ENCODE data around the gene SYCE1L.
"Not testable (repeated sequence)": the region's sequence is repeated elsewhere in the genome, so short reads cannot be mapped to it uniquely, and the experiment has no call there.

SYCE1L gene

GRCh38 chr16:77197747-77198146, 1.5 kb upstream of the SYCE1L start:
- DNase-seq (ENCODE audit: low spot score): no peak
- no peak for FAIRE-seq

GRCh38 chr16:77206533-77206932, 7.3 kb downstream of the SYCE1L start:
- FAIRE-seq: no peak
- DNase-seq (ENCODE audit: low spot score): no peak

DNA sequence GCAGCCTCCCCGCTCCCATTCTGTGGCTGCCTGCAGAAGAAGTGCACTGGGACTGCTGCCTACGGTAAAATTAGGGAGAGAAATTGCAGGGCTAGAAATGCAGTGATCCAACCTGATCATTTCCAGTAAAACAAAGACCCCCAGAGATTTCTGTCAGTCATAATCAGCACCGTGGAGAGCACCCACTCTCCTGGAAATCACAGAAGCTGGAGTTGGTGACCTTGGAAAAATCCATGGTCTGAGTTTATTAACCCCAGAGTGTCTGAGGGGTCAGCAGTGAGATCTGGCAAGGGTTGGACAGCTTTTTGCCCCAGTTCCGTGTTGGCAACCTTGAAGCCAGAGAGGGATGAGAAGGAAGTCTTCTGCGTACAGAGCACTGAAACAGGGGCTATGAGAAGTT, 7.8 kb downstream of the SYCE1L start:
- FAIRE-seq: no peak
- no peak for DNase-seq (ENCODE audit: low spot score)

- FAIRE-seq: no peak
- DNase-seq (ENCODE audit: low spot score): no peak
Measured at GRCh38 chr16:77208382-77208781, 9.2 kb downstream of the SYCE1L start.

DNA sequence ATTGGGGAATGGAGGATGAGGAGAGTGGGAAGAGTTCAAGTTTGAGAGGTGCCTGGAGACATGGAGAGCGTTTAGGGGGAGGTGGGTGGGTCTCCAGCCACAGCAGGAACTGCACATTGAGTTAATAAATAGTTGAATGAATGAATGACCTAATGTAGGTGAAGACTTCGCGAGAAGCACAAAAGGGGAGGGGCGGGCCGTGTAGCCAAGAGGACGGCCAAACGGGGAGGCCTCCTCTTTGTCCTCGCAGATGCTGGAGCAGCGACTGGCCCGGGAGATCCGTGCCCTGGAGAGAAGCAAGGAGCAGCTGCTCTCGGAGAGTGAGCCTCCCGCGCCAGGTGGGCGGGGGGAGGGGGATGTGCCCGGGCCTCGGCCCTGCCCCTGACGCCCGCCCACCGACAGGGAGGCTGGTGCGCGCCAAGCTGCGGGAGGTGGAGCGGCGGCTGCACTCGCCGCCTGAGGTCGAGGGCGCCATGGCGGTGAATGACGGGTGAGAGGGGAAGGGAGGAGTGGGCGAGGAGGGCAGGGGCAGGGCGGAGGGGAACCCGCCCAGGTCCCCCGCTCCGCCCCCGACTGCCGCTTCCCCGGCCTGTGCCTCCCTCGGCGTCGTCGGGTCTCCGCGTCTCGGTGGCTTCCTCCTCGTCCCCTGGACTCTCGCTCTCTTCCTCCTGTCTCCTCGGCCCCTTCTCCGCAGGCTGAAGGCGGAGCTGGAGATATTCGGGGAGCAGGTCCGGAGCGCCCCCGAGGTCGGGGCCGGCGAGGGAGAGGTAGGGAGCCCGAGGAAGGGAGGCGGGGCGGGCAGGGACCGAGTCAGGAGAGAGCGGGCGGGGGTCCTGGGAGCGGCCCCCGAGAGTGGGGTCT, 12.9 kb downstream of the SYCE1L start:
- FAIRE-seq (peak; percentile 58), DNase-seq (ENCODE audit: low spot score) (peak; percentile 67)

DNA sequence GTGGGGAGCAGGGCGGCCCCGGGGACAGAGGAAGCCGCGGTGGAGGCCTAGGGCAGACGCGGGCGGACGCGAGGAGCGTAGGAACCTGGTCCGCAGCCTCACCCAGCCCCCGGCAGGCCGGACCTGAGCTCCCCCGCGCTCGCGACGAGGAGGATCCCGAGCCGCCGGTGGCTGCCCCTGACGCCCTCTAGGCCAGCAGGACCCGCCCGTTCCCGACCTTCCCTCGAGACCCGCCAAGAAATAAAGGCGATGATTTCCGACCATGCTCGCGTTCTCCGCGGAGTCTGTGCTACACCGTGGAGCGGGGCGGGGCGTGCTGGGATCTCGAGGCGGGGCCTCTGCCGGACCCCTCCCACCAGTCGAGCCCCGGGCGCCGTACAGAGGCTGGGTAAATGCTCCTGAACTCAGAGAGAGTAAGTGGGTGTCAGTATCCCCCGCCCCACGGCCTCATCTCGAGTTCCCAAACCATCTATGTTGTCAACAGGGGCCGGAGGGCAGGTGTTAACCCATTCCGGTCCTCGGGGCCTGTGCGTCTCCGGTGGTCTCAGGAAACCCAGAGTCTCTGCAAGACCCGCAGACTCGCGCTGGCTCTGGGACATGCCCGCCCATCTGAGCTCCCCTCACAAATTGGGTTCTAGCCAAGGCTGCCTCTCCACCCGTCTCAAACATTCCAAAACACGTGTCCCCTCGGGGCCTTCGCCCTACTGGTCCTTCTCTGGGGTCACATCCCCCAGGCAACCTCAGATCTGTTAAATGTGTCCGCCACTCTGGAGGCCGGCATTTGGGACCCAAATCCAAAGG, 13.7 kb downstream of the SYCE1L start:
- peak; percentile 58 for DNase-seq (ENCODE audit: low spot score)
- no peak for FAIRE-seq

GRCh38 chr16:77213542-77214106, 14.4 kb downstream of the SYCE1L start:
- FAIRE-seq (peak; percentile 77), DNase-seq (ENCODE audit: low spot score) (peak; percentile 89)

GRCh38 chr16:77214411-77215138, 15.4 kb downstream of the SYCE1L start:
- FAIRE-seq: no peak
- peak; percentile 42 for DNase-seq (ENCODE audit: low spot score)

DNA sequence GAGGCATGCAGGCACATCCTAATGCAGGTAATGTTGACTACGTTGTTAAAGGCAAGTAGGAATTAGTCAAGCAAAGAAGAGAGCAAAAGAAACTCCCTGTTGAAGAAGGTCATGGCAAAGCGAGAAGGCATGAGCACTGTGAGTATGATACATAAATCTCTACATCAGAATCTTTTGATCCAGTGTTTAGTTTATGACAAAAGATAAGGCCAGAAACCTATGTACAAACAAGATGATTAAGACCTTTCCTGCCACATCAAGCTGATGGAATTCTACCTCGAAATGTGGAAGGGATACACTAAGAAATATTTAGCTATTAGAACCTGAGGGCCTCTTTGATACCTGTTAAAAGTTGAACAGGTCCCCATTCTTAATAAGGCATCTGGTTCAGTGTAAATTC, 20.2 kb downstream of the SYCE1L start:
- DNase-seq (ENCODE audit: low spot score) (no peak), FAIRE-seq (no peak)

- DNase-seq (ENCODE audit: low spot score) (no peak), FAIRE-seq (no peak)
Measured at GRCh38 chr16:77220427-77220826, 21.2 kb downstream of the SYCE1L start.

GRCh38 chr16:77221482-77221881, 22.3 kb downstream of the SYCE1L start:
- no peak for FAIRE-seq
- DNase-seq (ENCODE audit: low spot score): no peak

- DNase-seq (ENCODE audit: low spot score) (no peak), FAIRE-seq (no peak)
Measured at GRCh38 chr16:77223184-77223583, 24.0 kb downstream of the SYCE1L start.

GRCh38 chr16:77225182-77225581, 26.0 kb downstream of the SYCE1L start:
- DNase-seq (ENCODE audit: low spot score): no peak
- FAIRE-seq: no peak

- DNase-seq (ENCODE audit: low spot score) (no peak), FAIRE-seq (no peak)
Measured at GRCh38 chr16:77227745-77228144, 28.5 kb downstream of the SYCE1L start.

DNA sequence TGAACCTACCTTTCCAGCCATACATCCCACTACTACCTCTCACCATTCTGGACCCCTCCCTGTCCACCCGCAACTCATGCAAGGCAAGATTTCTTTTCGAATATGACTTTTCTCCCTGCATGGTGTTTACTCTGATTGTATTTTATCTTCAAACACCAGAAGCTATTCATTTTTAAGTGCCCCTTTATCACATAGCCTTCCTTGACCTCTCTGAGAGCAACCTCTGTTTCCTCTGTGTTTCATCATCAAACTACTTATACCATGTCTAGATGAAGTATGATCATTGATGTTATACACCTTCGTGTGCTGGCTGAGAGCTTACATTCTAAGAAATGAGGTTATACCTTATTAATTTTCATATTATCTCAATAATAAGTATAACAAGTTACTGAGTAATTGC, 31.8 kb downstream of the SYCE1L start:
- FAIRE-seq (no peak), DNase-seq (ENCODE audit: low spot score) (no peak)

GRCh38 chr16:77233799-77234519, 34.8 kb downstream of the SYCE1L start:
- FAIRE-seq (no peak), DNase-seq (ENCODE audit: low spot score) (no peak)

- DNase-seq (ENCODE audit: low spot score): no peak
Measured at GRCh38 chr16:77234611-77235010, 35.4 kb downstream of the SYCE1L start.

DNA sequence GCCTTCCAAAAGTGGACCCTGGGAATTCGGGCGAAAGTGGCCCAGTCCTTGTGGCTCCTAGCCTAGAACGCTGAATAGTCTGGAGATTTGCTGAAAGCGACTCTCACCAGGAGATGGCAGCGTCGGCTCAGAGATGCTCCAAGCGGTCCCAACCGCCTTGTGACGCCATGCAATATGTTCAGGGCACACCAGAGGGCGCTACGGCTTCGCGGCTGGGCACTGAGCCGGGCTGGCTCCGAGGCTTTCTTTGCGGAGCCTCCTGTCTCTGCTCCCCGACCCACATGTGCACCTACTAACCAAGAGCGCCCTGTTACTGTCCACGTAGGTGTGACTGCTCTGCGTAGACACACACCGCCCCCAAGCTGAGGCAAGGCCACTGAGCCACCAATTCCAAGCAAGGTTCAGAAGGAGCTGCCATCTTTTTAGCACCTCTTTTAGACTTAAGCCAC, 36.9 kb downstream of the SYCE1L start:
- DNase-seq (ENCODE audit: low spot score) (peak; percentile 86), FAIRE-seq (no peak)

More at GRCh38 chr16:77234611-77235010, 35.4 kb downstream of the SYCE1L start:
- no peak for FAIRE-seq

DNA sequence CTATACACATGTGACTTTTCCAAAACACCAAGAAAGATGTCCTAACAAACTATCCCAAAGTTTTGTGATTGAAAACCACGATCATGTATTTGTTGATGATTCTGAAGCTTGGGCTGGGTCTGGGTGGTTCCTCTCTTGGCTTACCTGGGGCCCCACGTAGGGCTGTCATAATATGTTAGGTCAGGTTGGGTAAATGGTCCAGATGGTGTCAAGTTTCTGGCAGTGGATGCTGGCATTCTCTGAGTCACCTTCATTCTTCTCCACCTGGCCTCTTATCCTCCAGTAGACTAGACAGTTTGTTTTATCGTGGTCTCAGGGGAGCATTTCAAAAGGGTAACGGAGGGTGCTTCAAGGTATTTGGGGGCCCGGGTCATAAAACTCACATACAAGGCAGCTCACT, 39.4 kb downstream of the SYCE1L start:
- no peak for FAIRE-seq
- no peak for DNase-seq (ENCODE audit: low spot score)

- DNase-seq (ENCODE audit: low spot score); FAIRE-seq: not testable (repeated sequence)
Measured at GRCh38 chr16:77242471-77242870, 43.3 kb downstream of the SYCE1L start.

DNA sequence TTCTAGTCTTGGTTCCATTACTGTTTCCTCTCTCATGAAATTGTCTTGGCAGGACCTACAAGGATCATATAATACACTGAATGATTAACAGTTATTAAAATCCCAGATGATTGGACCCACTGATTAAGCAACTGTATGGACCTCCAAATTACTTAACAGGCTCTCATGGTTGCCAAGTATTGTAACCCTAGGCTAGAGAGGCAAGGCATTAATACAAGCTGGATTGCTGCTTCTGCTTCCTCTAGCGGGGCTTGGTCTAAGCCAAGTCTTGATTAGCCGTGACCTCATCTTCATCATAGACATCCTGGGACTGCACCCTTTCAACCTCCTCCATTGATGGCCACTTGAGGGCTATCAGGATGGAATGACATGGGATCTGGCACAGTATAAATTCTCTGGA, 46.9 kb downstream of the SYCE1L start:
- DNase-seq (ENCODE audit: low spot score) (no peak), FAIRE-seq (no peak)

Data from urothelium cell line (cell line).